IPS-18a (cell line): ENCODE results near the gene DNASE1L3.

Experiments used
- H3K27ac ChIP-seq: one replicate; pipeline ENCODE4 v1.5.1; 2013; ENCODE audit warnings: low read length
- H3K27me3 ChIP-seq: one replicate; pipeline ENCODE4 v1.6.1; 2013; ENCODE audit warnings: mild to moderate bottlenecking, low read length; ENCODE audit not compliant: control insufficient read depth, insufficient read depth
- H3K36me3 ChIP-seq: one replicate; pipeline ENCODE4 v1.6.1; 2013; ENCODE audit warnings: low read depth, low read length; ENCODE audit not compliant: control insufficient read depth
- H3K4me1 ChIP-seq: one replicate; pipeline ENCODE4 v1.6.1; 2013; ENCODE audit warnings: low read depth, low read length; ENCODE audit not compliant: control insufficient read depth
- H3K4me3 ChIP-seq: one replicate; pipeline ENCODE4 v1.5.1; 2013; ENCODE audit warnings: low read length
- H3K9ac ChIP-seq: one replicate; pipeline ENCODE4 v1.6.1; 2013; ENCODE audit warnings: mild to moderate bottlenecking, low read length, moderate library complexity
- H3K9me3 ChIP-seq: one replicate; pipeline ENCODE4 v1.6.1; 2013; ENCODE audit warnings: low read depth, low read length; ENCODE audit not compliant: control insufficient read depth

The DNASE1L3 gene

DNA sequence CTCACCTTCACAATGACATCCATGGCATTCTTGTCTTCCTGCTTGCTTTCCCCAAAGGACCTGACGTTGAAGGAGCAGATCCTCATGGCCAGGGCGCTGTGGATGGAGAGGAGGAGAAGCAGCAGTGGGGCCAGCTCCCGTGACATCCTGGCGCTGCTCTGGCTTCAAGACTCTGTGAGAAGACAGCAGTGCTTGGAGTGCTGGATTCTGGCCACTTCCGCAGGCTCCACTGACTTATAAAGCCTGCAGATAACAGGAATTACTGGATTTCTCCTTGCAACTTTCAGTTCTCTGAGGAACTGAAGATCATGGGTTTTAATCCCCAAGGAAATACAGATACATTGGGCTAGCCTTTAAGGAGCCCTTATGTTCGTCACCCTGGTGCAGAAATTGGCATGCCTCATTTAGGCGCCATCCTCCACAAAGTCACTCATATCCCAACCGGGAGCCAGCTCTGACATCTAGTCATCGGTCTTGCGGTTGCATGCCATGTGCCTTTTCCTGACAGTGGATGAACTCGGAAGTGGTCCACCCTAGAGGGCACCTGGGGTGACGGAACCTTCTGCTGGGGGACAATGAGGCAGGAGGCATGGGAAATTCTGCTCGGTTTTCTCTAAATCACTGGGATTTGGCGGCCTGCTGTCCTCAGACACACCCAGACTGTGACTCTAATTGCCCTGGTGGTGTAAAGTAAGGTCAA is at the start of gene DNASE1L3:
Gene DNASE1L3 (minus strand): TSS at position 212 of the 700 bp plus-strand sequence. CDS start 66 bp downstream, at position 146.
- Histone ChIP-seq H3K36me3 (no peaks in the 10 kb centered on the region), H3K4me1 (no peaks in the 10 kb centered on the region), H3K9me3 (no peaks in the 10 kb centered on the region), H3K27ac (no peak within 1 kb of the TSS), H3K27me3 (no peaks in the 10 kb centered on the region), H3K9ac (no peak within 1 kb of the TSS), H3K4me3 (no peak within 1 kb of the TSS)

DNA sequence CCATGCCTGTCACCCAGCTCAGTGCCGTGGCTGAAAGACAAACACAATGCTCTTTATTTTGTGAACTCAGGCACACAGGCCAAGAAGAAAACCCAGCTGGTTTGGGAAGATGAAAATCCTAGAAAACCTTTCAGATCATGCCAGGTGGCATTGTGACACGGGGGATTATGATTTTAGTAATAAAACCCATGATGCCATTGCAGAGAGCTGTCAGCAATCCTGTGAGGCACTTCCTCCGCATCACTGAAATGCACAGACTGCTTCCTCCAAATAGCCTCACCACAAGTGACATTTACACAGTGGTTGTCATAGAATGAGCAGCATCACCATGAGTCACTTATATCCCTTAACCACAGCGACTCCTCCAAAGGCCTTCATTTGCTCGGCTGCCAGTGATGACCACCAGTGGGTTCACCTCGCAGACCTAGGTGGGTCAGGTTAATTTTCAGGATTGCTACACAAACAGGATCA is 49.5 kb upstream of the DNASE1L3 start:
- Histone ChIP-seq H3K36me3 (no peaks in the 10 kb centered on the region), H3K27me3 (no peaks in the 10 kb centered on the region), H3K9me3 (no peaks in the 10 kb centered on the region), H3K9ac (no peak overlapping the region), H3K27ac (no peak overlapping the region), H3K4me3 (no peak overlapping the region), H3K4me1 (no peaks in the 10 kb centered on the region)

GRCh38 chr3:58258392-58259055 is 47.8 kb upstream of the DNASE1L3 start:
- H3K27ac ChIP-seq = no peak overlapping the region
- no peaks in the 10 kb centered on the region for H3K36me3 ChIP-seq
- no peaks in the 10 kb centered on the region for H3K4me1 ChIP-seq
- H3K9ac ChIP-seq = no peak overlapping the region
- no peaks in the 10 kb centered on the region for H3K27me3 ChIP-seq
- H3K9me3 ChIP-seq = no peaks in the 10 kb centered on the region
- no peak overlapping the region for H3K4me3 ChIP-seq

DNA sequence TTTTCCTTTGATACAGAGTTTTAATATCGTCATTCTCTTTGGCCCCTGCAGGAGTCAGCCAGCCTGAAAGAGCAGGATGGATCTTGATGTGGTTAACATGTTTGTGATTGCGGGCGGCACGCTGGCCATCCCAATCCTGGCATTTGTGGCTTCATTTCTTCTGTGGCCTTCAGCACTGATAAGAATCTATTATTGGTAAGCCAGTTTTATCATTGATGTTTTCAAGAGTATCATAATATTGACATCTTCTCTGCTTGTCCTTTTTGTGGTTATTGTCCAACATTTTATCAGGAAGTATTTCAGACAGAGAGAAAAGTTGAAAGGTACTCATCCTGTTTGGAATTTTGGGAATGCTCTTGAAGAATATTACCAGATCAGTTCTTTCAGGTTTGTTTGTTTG is 45.7 kb upstream of the DNASE1L3 start:
- H3K27me3 ChIP-seq = no peaks in the 10 kb centered on the region
- H3K4me3 ChIP-seq = no peak overlapping the region
- H3K9ac ChIP-seq = no peak overlapping the region
- H3K27ac ChIP-seq = no peak overlapping the region
- no peaks in the 10 kb centered on the region for H3K9me3 ChIP-seq
- H3K4me1 ChIP-seq = no peaks in the 10 kb centered on the region
- H3K36me3 ChIP-seq = no peaks in the 10 kb centered on the region

GRCh38 chr3:58256061-58256460 is 45.3 kb upstream of the DNASE1L3 start:
- Histone ChIP-seq H3K4me3 (no peak overlapping the region), H3K36me3 (no peaks in the 10 kb centered on the region), H3K4me1 (no peaks in the 10 kb centered on the region), H3K9me3 (no peaks in the 10 kb centered on the region), H3K27ac (no peak overlapping the region), H3K9ac (no peak overlapping the region), H3K27me3 (no peaks in the 10 kb centered on the region)

DNA sequence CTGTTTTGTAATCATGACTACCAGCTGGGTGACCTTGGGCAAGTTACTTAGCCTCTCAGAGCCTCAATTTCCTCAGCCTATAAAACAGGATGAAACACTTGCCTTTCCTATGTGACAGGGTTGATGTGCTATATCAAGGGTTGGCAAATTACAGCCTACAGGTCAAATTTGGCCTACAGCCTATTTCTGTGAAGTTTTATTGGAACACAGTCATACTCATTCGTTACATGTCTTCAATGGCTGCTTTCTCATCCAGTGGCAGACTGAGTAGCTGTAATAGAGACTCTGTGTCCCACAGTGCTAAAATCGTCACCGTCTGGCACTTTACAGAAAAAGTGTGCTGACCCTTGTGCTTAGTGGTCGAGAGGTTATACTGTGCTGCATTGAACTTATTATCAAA is 43.4 kb upstream of the DNASE1L3 start:
- no peaks in the 10 kb centered on the region for H3K9me3 ChIP-seq
- no peak overlapping the region for H3K9ac ChIP-seq
- no peaks in the 10 kb centered on the region for H3K36me3 ChIP-seq
- no peak overlapping the region for H3K27ac ChIP-seq
- H3K4me3 ChIP-seq = no peak overlapping the region
- no peaks in the 10 kb centered on the region for H3K27me3 ChIP-seq
- H3K4me1 ChIP-seq = peaks cover 7% of the 10 kb centered on the region

DNA sequence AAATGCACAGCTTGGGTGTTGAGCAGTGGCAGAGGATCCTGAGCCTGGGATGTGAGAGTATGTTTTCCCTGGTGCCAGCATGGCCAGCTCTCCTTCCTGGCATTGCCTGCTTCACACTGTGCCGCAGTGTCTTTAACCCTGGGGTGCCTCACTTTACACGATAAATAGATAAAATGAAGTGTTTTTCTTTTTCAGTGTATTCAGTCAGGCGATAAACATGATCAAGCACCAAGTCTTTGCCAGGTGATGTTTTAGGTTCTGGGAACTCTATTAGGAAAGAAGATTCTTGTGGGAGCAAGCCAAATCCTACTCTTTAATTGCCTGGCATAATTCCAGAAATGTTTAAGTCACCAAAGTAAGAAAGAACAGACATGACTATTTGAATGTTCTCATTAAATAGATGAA is 40.9 kb upstream of the DNASE1L3 start:
- H3K4me1 ChIP-seq = peaks cover 7% of the 10 kb centered on the region
- H3K27ac ChIP-seq = no peak overlapping the region
- no peaks in the 10 kb centered on the region for H3K27me3 ChIP-seq
- no peak overlapping the region for H3K9ac ChIP-seq
- H3K9me3 ChIP-seq = no peaks in the 10 kb centered on the region
- H3K4me3 ChIP-seq = no peak overlapping the region
- H3K36me3 ChIP-seq = no peaks in the 10 kb centered on the region

DNA sequence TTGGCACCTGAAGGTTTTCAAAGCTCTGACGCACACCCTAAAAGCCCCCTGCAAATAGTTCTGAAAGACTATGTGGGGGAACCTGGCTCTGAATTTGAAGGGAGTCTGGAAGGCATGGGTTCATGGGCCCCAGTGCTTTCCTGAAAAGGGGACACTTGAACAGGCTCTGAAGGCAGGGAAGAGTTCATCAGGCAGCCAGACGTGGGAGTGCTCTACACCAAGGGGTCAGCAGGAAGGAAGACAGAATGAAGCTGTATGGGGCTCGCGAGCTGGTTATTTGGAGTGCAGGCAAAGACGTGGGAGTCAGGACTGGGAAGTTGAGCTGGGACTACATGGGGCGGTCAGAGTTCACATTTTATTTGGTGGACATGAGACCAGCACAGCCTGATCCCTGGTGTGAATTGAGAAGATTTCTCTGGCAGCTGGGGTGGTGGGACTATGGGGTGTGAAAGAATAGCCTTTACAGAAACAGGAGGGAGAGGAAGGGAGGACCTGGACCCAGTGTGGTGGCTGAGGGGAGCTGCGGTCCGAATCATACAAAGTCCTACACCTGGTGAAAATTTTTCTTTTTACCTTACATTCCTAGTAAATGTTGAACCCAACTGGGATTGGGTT is 39.4 kb upstream of the DNASE1L3 start:
- Histone ChIP-seq H3K4me1 (peaks cover 7% of the 10 kb centered on the region), H3K9ac (no peak overlapping the region), H3K4me3 (no peak overlapping the region)

DNA sequence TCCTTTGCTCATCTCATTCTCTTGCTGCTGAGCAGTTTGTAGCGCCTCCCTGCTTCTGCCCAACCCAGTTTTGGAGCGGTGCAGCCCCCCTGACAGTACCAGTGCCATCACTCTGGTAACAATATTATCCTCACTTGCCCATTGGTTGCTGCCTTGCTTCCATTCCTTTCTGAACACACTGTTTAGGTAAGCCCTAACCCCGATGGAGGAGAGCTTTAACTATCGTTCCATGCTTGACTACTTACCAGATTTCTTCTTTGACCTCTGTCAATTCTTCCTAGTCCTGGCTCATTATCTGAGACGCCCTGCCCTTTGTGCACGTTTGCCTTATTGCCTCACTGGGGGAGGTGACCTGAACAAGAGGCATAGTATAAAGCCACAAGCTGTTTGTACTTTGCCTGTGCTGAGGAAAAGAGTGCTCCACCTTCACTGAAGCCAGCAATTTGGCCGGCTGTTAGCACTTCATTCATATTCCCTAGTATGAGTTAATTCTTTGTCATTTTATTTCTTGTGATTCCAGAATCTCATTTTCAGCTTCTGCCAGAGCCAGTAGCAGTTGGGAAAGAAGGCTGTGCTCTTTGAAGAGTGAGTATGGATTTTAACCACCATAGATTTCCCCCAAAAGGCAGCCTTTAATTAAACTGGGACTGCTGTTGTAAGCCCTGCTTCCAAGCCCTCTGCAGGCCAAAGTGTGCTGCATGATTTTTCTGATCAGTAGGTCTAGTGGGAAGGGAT is 38.8 kb upstream of the DNASE1L3 start:
- H3K36me3 ChIP-seq = no peaks in the 10 kb centered on the region
- H3K4me3 ChIP-seq = no peak overlapping the region
- peaks cover 7% of the 10 kb centered on the region for H3K4me1 ChIP-seq
- H3K9me3 ChIP-seq = no peaks in the 10 kb centered on the region
- no peak overlapping the region for H3K27ac ChIP-seq
- H3K9ac ChIP-seq = no peak overlapping the region
- H3K27me3 ChIP-seq = no peaks in the 10 kb centered on the region

More for the DNA sequence above, 39.4 kb upstream of the DNASE1L3 start:
- H3K9me3 ChIP-seq = no peaks in the 10 kb centered on the region
- H3K27ac ChIP-seq = no peak overlapping the region
- H3K36me3 ChIP-seq = no peaks in the 10 kb centered on the region
- no peaks in the 10 kb centered on the region for H3K27me3 ChIP-seq

GRCh38 chr3:58246148-58247047 is 35.6 kb upstream of the DNASE1L3 start:
- no peak overlapping the region for H3K27ac ChIP-seq
- no peak overlapping the region for H3K9ac ChIP-seq
- H3K27me3 ChIP-seq = no peaks in the 10 kb centered on the region
- no peaks in the 10 kb centered on the region for H3K9me3 ChIP-seq
- H3K36me3 ChIP-seq = no peaks in the 10 kb centered on the region
- peaks cover 7% of the 10 kb centered on the region for H3K4me1 ChIP-seq
- H3K4me3 ChIP-seq = no peak overlapping the region
